GM21717 (cell line): Measurements from ENCODE around the gene EOGT.
A peak's percentile ranks its signal among the peaks of the same experiment; 100 is the strongest.

Experiments
- ATAC-seq: cut with Tn5 transposase; IDR thresholded peaks from one replicate; pipeline ENCODE4 v1.9.1; 2021; ENCODE audit warnings: mild to moderate bottlenecking, moderate library complexity; ENCODE audit not compliant: unreplicated experiment

EOGT gene

DNA sequence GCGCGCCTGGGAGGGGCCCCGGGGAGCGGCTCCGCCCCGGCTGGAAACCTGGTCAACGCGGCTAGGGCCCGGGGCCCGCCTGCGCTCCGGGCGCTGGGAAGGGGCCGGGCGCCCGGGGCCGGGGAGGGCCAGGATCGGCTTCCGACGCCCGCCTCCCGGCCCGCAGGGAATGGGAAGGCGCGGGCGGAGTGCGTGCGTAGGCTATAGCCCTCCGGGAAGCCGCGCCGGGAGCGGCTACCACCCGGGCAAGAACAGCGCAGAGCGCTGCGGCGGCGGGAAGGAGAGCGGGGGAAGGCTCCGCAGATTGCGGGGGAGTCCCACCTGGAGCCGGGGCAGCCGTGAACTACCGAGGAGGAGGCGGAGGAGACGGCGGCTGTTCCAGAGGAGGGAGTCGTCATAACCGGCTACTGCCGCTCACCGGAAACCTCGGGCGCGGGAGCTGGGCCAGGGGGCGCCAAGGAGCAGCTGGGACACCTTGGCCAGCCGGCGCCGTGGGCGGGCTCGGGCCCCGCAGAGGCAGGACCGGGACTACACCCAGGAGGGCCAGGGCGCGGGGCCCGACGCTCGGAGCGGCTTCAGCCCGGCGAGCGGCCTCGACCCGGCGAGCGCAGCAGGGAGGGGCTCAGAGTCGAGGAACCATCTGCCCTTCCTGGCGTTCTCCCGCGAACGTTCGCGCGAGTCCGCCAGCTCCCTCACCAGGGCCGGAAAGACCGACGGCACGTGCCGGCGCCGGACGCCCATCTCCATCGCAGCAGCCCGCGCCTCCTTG is at the start of gene EOGT:
Gene EOGT, minus strand, starts transcription at position 432 of the 769 bp plus-strand sequence. CDS start 3,838 bp downstream, outside the sequence.
- ATAC-seq: peak; percentile 87

DNA sequence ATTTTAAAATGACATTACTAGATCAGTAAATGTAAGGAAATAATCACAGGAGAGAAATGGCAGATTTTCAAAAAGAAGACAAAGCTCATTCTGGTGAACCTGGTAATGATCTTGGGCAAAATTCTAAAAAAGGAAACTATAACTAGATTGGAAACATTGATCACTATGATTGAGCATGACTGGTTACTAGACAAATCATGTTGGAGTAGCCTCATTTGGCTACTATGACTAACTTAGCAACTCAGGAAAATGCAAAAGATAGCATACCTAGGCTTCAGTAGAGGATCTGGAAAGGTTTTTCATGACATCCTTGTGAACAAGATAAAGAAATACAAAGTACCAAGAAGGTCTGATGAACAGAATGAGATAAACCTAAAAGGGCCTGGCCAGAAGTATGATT is 46.2 kb upstream of the EOGT start:
- no peak for ATAC-seq

GRCh38 chr3:69058947-69059224 is 45.4 kb upstream of the EOGT start:
- no peak for ATAC-seq

GRCh38 chr3:69058180-69058946 is 44.9 kb upstream of the EOGT start:
- ATAC-seq: peak; percentile 94

GRCh38 chr3:69052472-69052898 is 39.0 kb upstream of the EOGT start:
- ATAC-seq: peak; percentile 6

DNA sequence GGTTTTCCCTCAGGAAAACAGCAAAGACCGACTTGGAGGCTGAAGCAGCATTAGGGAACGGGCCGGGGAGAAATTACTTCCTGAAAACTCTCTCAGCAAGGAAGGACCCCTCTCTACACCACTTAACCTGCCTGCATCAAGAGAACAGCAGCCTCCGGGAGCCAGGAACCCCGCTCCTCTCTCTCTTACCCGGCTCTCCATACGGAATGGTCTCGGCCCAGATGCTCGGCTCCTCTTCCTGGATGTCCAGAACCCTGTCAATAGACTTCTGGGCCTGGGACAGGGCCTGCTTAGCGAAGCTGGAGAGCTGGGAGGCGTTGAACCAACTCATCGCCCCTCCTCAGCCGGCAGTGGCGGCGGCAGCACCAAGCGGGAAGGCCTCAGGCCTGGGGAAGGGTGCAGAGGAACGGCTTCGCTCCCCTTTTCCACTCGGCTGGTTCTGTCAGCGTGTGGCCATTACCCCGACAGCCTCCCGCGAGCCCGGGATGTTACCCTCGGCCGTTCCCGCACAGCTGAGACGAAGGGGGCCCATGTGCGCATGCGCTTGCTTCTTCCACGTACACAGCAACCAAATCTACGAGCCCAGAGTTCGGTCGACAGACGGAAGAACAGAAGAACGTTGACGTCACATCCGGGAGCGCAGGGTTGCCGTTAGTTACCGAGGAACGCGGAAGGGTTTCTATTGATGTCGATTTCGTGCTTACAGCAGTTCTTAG is 38.4 kb upstream of the EOGT start, which contains the start of gene TMF1:
Gene TMF1, minus strand, starts transcription at position 578 of the 716 bp plus-strand sequence. Its CDS starts 247 bp downstream, at position 331.
- ATAC-seq: peak; percentile 96

GRCh38 chr3:69048990-69049389 is 35.5 kb upstream of the EOGT start:
- no peak for ATAC-seq

- no peak for ATAC-seq
Measured at GRCh38 chr3:69044608-69045007, 31.1 kb upstream of the EOGT start.

DNA sequence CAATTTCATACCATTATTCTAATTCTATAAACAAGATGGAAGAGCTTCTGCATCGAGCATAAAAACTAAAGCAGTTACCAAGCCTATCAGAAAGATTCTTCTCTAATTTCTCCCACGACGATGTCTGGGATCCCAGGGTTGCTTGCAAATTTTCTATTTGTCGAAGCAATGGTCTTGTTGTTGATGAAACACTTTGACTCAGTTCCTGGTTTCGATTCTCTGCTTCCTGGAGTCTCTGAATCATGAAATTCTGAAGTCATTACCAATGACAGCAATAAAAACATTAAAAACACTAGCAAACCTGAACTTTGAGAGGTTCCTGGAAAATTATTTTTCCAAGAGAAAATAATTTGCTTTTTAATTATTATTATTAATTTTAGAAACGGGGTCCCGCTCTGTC is 20.0 kb upstream of the EOGT start:
- ATAC-seq: no peak

DNA sequence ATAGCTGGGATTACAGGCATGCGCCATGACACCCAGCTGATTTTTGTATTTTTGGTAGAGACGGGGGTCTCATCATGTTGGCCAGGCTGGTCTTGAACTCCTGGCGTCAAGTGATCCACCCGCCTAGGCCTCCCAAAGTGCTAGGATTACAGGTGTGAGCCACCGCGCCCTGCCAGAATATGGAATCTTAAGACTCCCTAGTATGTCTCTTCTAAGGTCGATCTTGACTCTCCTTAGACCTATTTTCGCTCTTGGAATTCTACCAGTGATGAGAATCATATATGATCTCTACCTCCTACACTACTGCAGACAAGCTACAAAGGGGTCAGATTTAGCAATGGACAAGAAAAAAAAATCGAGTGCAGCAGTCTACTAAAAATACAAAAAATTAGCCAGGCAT is 19.3 kb upstream of the EOGT start:
- no peak for ATAC-seq

DNA sequence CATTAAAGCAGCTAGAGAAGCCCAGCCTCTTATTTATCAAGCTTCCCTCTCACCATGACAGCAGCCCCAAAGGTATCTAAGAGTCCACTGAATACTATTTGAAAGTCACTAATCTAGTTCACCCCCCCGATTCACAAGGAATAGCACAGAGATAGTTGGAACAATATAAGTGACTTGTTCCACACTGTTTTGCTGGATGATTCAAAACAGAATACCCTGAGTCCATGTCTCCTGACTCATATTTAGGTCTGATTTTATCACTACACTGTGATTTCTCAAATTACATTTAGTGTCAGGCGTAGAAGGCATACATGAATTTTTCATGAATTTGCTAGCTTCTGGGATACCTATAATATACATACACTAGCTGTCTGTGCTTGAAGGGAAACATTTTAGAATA is 18.7 kb upstream of the EOGT start:
- no peak for ATAC-seq

DNA sequence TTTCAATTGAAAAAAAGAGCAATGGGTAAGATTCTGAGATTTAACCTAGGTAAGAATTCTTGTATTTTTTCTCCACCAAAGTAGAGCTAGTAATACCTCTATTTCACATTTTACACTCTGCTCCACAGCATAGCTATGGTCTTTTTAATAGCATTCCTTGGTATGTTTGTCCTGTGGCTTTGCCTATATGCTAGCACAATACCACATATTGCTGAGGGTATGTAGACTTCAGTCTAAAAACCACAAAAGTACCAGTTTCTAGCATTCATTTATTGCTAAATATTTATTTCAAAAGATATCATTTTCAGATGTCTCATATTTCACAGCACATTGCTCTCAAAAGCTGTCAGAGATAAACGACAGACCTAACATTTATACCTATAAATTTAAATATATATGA is 18.2 kb upstream of the EOGT start:
- no peak for ATAC-seq

GRCh38 chr3:69020857-69021256 is 7.4 kb upstream of the EOGT start:
- ATAC-seq: no peak

GRCh38 chr3:69020424-69020823 is 6.9 kb upstream of the EOGT start:
- ATAC-seq: no peak

- ATAC-seq: no peak
Measured at GRCh38 chr3:69016901-69017300, 3.4 kb upstream of the EOGT start.

- no peak for ATAC-seq
Measured at GRCh38 chr3:69016102-69016501, 2.6 kb upstream of the EOGT start.

GRCh38 chr3:69014022-69014580 is 617 bp upstream of the EOGT start:
- no peak for ATAC-seq

DNA sequence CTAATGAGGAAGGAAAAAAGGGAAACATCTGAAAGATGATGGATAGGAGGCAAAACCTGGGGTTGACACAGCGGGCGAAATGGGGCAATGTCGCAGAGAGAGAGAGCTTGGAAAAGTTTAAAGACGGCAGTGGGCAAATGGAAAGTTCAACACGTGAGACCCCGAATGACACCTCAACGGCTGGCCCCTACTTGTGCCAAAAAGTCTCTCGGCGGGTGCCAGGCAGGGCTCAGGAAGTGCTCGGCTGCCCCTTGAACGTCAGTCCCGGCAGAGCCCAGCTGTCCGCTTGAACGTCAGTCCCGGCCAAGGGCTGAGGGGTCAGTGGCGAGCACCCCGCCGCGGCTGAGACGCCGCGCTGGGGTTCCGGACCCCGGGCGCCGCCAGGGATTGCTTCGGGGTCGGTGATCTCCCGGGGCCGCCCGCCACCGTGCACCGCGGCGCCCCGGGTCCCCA is 658 bp downstream of the EOGT start:
- ATAC-seq: peak; percentile 38

- no peak for ATAC-seq
Measured at GRCh38 chr3:69012100-69012799, 1.2 kb downstream of the EOGT start.

DNA sequence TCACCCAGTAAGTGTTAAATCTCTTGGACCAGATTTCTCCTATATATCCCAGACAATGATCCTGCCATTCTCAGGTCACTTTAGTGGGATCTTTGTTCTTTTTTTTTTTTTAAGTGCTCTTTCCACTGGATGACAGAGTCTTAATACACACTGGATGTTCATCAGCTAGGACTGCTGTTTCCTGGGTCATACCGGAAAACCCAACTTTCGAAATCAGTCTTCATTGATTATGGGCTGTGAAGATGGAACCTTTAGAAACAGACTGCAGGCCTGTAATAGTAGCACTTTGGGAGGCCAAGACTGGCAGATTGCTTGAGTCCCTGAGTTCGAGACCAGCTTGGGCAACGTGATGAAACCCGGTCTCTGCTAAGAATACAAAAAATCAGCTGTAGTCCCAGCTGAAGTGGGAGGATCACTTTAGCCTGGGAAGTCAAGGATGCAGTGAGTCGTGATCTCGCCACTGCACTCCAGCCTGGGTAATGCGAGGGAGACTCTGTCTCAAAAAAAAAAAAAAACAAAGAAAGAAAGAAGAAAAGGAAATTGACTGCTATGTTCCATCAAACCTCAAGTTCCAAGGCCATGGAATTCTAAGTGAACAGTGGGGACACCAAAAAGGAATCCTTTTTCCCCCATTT is 2.3 kb downstream of the EOGT start:
- no peak for ATAC-seq
